Upper lobe of left lung (tissue), 6 donors: ENCODE data around the gene VWA7. TPM values are rescaled to one million over a fixed set of nuclear protein-coding genes. Genes with fewer than 3 reads are reported as not detected.

ENCODE experiments used
- ATAC-seq, 2 donors: fragments of 200-7000 bp; cut with Tn5 transposase; one replicate each; pipeline ENCODE4 v1.9.1; 2022; ENCODE audit warnings: mild to moderate bottlenecking in 2 of 2, moderate library complexity in 2 of 2; ENCODE audit not compliant: low FRiP score in 2 of 2
- DNase-seq, 2 donors: peaks; one replicate each; pipeline ENCODE4 v3.0.0-alpha.2; 2019 to 2020
- H3K27ac ChIP-seq, 4 donors: fragments of 200-600 bp; sonication (generic); one replicate each; pipeline ENCODE4 v1.5.1; 2016 to 2019
- H3K27me3 ChIP-seq, 4 donors: fragments of 200-600 bp; sonication (generic); one replicate each; pipeline ENCODE4 v1.5.1; 2017 to 2019
- H3K36me3 ChIP-seq, 4 donors: fragments of 200-600 bp; sonication (generic); one replicate each; pipeline ENCODE4 v1.5.1; 2016 to 2019
- H3K4me1 ChIP-seq, 4 donors: fragments of 200-600 bp; sonication (generic); one replicate each; pipeline ENCODE4 v1.5.1; 2018 to 2019
- H3K4me3 ChIP-seq, 4 donors: fragments of 200-600 bp; sonication (generic); one replicate each; pipeline ENCODE4 v1.5.1; 2017 to 2019; ENCODE audit warnings: mild to moderate bottlenecking in 2 of 4, moderate library complexity in 1 of 4
- H3K9me3 ChIP-seq, 4 donors: fragments of 200-600 bp; sonication (generic); one replicate each; pipeline ENCODE4 v1.5.1; 2018 to 2019
- CTCF ChIP-seq, 6 experiments: fragments of 450-650 bp in 4 of 6; fragments of 200-600 bp in 2 of 6; sonication (generic) in 2 of 6; IDR thresholded peaks; one replicate each; pipeline ENCODE4 v1.5.1; 2016 to 2019; ENCODE audit warnings: antibody characterized with exemption in 6 of 6
- EP300 ChIP-seq, 4 donors: sonication (generic); formaldehyde crosslinking; IDR thresholded peaks; one replicate each; pipeline ENCODE4 v1.5.1; 2017; ENCODE audit warnings: antibody characterized with exemption in 4 of 4, control low read depth in 2 of 4
- POLR2A ChIP-seq, 4 donors: fragments of 450-650 bp; IDR thresholded peaks; one replicate each; pipeline ENCODE4 v1.5.1; 2016 to 2017; ENCODE audit warnings: antibody characterized with exemption in 4 of 4, mild to moderate bottlenecking in 2 of 4
- POLR2AphosphoS5 ChIP-seq, 2 donors: sonication (generic); formaldehyde crosslinking; IDR thresholded peaks; one replicate each; pipeline ENCODE4 v1.5.1; 2017; ENCODE audit warnings: antibody characterized with exemption in 2 of 2
- WGBS, 2 donors: methylation state at CpG; one replicate each; pipeline ENCODE4 v1.1.5; 2017 to 2018; 5-methylcytosine and 5-hydroxymethylcytosine counted together
- total RNA-seq, 6 donors: library from RNA; depleted of rRNA in 4 of 6; stranded (reverse); fragments of >200 nt in 4 of 6; gene quantifications; one replicate each; pipeline versions ENCODE4 v1.1.0 to v1.2.1, GENCODE V29; 2016 to 2021
- donor health status: DM: no; HTN: no; CAD: no; lungs with moderate emphysema.
- donor health status: DM: no; HTN: yes; CAD: no; lungs with severe emphysema.

Gene VWA7
- total RNA-seq, 6 donors from 2014 or later: 4.0 to 7.4 (median 6.6) TPM

GRCh38 chr6:31734247-31734820 is 42.8 kb downstream of the VWA7 start:
- ATAC-seq: no peak

GRCh38 chr6:31733734-31734133 is 43.4 kb downstream of the VWA7 start:
- no peak for TF ChIP-seq POLR2A (IDR thresholded peaks at IDR 0.05)
- TF ChIP-seq CTCF (IDR thresholded peaks at IDR 0.05): no peak
- no peak for TF ChIP-seq EP300 (IDR thresholded peaks at IDR 0.05)
- TF ChIP-seq POLR2AphosphoS5 (IDR thresholded peaks at IDR 0.05): no peak
- ATAC-seq: no peak
- 69% methylated on average over 4 of the region's 4 CpGs for WGBS, 2 donors
- Histone ChIP-seq H3K4me1 (peaks cover 52 to 80% (median 64%) of the 10 kb centered on the region in 4 donors), H3K36me3 (peaks cover 20 to 40% (median 38%) of the 10 kb centered on the region in 4 donors), H3K9me3 (no peaks in the 10 kb centered on the region), H3K4me3 (peak overlapping the region in 2 of 4 donors; percentile 74 to 93), H3K27me3 (no peaks in the 10 kb centered on the region), H3K27ac (peak overlapping the region; percentile 90 to 99 (median 98))
- no peak for DNase-seq

More at GRCh38 chr6:31734247-31734820, 42.8 kb downstream of the VWA7 start:
- H3K36me3 ChIP-seq: peaks cover 20 to 40% (median 38%) of the 10 kb centered on the region in 4 donors
- WGBS, 2 donors: 3% methylated on average over 2 of the region's 2 CpGs; no CpG with 5 or more reads in 1 of the 2 donors
- peaks cover 53 to 81% (median 66%) of the 10 kb centered on the region in 4 donors for H3K4me1 ChIP-seq
- TF ChIP-seq EP300 (IDR thresholded peaks at IDR 0.05) (no peak), CTCF (IDR thresholded peaks at IDR 0.05) (no peak), POLR2AphosphoS5 (IDR thresholded peaks at IDR 0.05) (no peak), POLR2A (IDR thresholded peaks at IDR 0.05) (no peak)
- H3K27ac ChIP-seq: peak overlapping the region; percentile 90 to 99 (median 98)
- H3K9me3 ChIP-seq: no peaks in the 10 kb centered on the region
- H3K4me3 ChIP-seq: peak overlapping the region; percentile 68 to 93 (median 73)
- DNase-seq: no peak
- no peaks in the 10 kb centered on the region for H3K27me3 ChIP-seq

- 56 to 69% methylated on average over 3 of the region's 3 CpGs for WGBS, 2 donors
Measured at GRCh38 chr6:31732029-31732428, 45.1 kb downstream of the VWA7 start.

GRCh38 chr6:31730631-31731086 is 46.5 kb downstream of the VWA7 start:
- no peaks in the 10 kb centered on the region for H3K27me3 ChIP-seq
- DNase-seq: no peak
- peaks cover 20 to 64% (median 40%) of the 10 kb centered on the region in 4 donors for H3K36me3 ChIP-seq
- no peak for ATAC-seq
- WGBS, 2 donors: 87 to 90% methylated on average over 4 to 11 of the region's 11 CpGs
- no peaks in the 10 kb centered on the region for H3K9me3 ChIP-seq
- peaks cover 49 to 88% (median 71%) of the 10 kb centered on the region in 4 donors for H3K4me1 ChIP-seq
- peak overlapping the region in 2 of 4 donors; percentile 76 to 80 for H3K4me3 ChIP-seq
- TF ChIP-seq POLR2A (IDR thresholded peaks at IDR 0.05): no peak
- TF ChIP-seq EP300 (IDR thresholded peaks at IDR 0.05): no peak
- no peak for TF ChIP-seq CTCF (IDR thresholded peaks at IDR 0.05)
- TF ChIP-seq POLR2AphosphoS5 (IDR thresholded peaks at IDR 0.05): no peak
- peak overlapping the region; percentile 87 to 99 (median 94) for H3K27ac ChIP-seq

More at GRCh38 chr6:31732029-31732428, 45.1 kb downstream of the VWA7 start:
- DNase-seq (no peak), ATAC-seq (no peak)
- H3K27me3 ChIP-seq: no peaks in the 10 kb centered on the region
- H3K4me1 ChIP-seq: peaks cover 45 to 79% (median 64%) of the 10 kb centered on the region in 4 donors
- no peak for TF ChIP-seq EP300 (IDR thresholded peaks at IDR 0.05)
- no peak for TF ChIP-seq POLR2A (IDR thresholded peaks at IDR 0.05)
- TF ChIP-seq CTCF (IDR thresholded peaks at IDR 0.05): no peak
- TF ChIP-seq POLR2AphosphoS5 (IDR thresholded peaks at IDR 0.05): no peak
- H3K27ac ChIP-seq: peak overlapping the region in 2 of 4 donors; percentile 61 to 99
- no peaks in the 10 kb centered on the region for H3K9me3 ChIP-seq
- peaks cover 20 to 51% (median 39%) of the 10 kb centered on the region in 4 donors for H3K36me3 ChIP-seq
- no peak overlapping the region for H3K4me3 ChIP-seq
